DND-41 (cell line): ENCODE measurements around the gene KCTD3.

Source experiments
- ATAC-seq: fragments of 200-7000 bp; cut with Tn5 transposase; 3 replicates; pipeline ENCODE4 v1.9.1; 2021; ENCODE audit warnings: low read depth; ENCODE audit not compliant: insufficient read depth
- DNase-seq: peaks from one replicate; pipeline ENCODE4 v3.0.0-alpha.2; 2020
- H2AFZ ChIP-seq: 2 replicates; pipeline ENCODE4 v1.6.0; 2012; ENCODE audit warnings: low read depth, low read length
- H3K27ac ChIP-seq: 2 replicates; pipeline ENCODE4 v1.5.1; 2012; ENCODE audit warnings: low read length, inconsistent platforms
- H3K27me3 ChIP-seq: fragments of 200-600 bp; sonication (generic); 2 replicates; pipeline ENCODE4 v1.6.0; 2012; ENCODE audit warnings: low read length, mild to moderate bottlenecking, inconsistent platforms; ENCODE audit not compliant: insufficient read depth, poor library complexity
- H3K36me3 ChIP-seq: 2 replicates; pipeline ENCODE4 v1.5.1; 2012; ENCODE audit warnings: low read length, inconsistent platforms; ENCODE audit not compliant: insufficient read depth
- H3K4me1 ChIP-seq: 2 replicates; pipeline ENCODE4 v1.5.1; 2012; ENCODE audit warnings: mild to moderate bottlenecking, low read length; ENCODE audit not compliant: insufficient read depth
- H3K4me2 ChIP-seq: 2 replicates; pipeline ENCODE4 v1.6.0; 2012; ENCODE audit warnings: mild to moderate bottlenecking, moderate library complexity, low read length, inconsistent platforms; ENCODE audit not compliant: insufficient read depth
- H3K4me3 ChIP-seq, 2 experiments: fragments of 200-600 bp in 1 of 2; shearing (Covaris generic) in 1 of 2; 2 replicates each; pipeline ENCODE4 v1.5.1; 2012 to 2016; ENCODE audit warnings: inconsistent platforms in 2 of 2, low read length in 2 of 2, mild to moderate bottlenecking in 2 of 2, low read depth in 1 of 2, moderate library complexity in 1 of 2
- H3K79me2 ChIP-seq: 2 replicates; pipeline ENCODE4 v1.6.0; 2012; ENCODE audit warnings: low read length, inconsistent platforms; ENCODE audit not compliant: insufficient read depth
- H3K9ac ChIP-seq: 2 replicates; pipeline ENCODE4 v1.6.0; 2012; ENCODE audit warnings: low read depth, mild to moderate bottlenecking, inconsistent platforms, low read length, moderate library complexity
- H3K9me3 ChIP-seq: 2 replicates; pipeline ENCODE4 v1.5.1; 2012; ENCODE audit warnings: low read length, moderate library complexity, mild to moderate bottlenecking, inconsistent platforms; ENCODE audit not compliant: insufficient read depth, severe bottlenecking
- H4K20me1 ChIP-seq: 2 replicates; pipeline ENCODE4 v1.6.0; 2012; ENCODE audit warnings: low read length; ENCODE audit not compliant: insufficient read depth
- CTCF ChIP-seq: IDR thresholded peaks from 2 replicates; pipeline ENCODE4 v1.5.1; 2012; ENCODE audit warnings: borderline replicate concordance, low read length, moderate library complexity, mild to moderate bottlenecking; ENCODE audit not compliant: poor library complexity, severe bottlenecking; ENCODE audit errors: extremely low read depth
- EZH2 ChIP-seq: IDR thresholded peaks from 3 replicates; pipeline ENCODE4 v1.6.1; 2012; ENCODE audit warnings: borderline replicate concordance, low read depth, mild to moderate bottlenecking, moderate library complexity, low read length, inconsistent platforms; ENCODE audit not compliant: severe bottlenecking

KCTD3 gene

GRCh38 chr1:215584389-215584788, 17.3 kb downstream of the KCTD3 start:
- DNase-seq (no peak), ATAC-seq (no peak)
- Histone ChIP-seq H4K20me1 (no peaks in the 10 kb centered on the region), H3K4me2 (no peak overlapping the region), H3K9me3 (peaks cover 4% of the 10 kb centered on the region), H3K79me2 (no peaks in the 10 kb centered on the region), H2AFZ (no peak overlapping the region), H3K27me3 (no peaks in the 10 kb centered on the region), H3K36me3 (peaks cover 7% of the 10 kb centered on the region; the same call in 1 of the 2 replicates), H3K27ac (no peak overlapping the region), H3K4me1 (no peaks in the 10 kb centered on the region), H3K4me3 (no peak overlapping the region), H3K9ac (no peak overlapping the region)
- TF ChIP-seq CTCF (no peak), EZH2 (no peak)

GRCh38 chr1:215589650-215590435, 22.7 kb downstream of the KCTD3 start:
- Histone ChIP-seq H3K27ac (no peak overlapping the region), H3K4me2 (no peak overlapping the region), H4K20me1 (no peaks in the 10 kb centered on the region), H3K79me2 (no peaks in the 10 kb centered on the region), H3K9ac (no peak overlapping the region), H3K36me3 (peaks cover 4% of the 10 kb centered on the region; the same call in 1 of the 2 replicates), H3K4me3 (no peak overlapping the region), H3K27me3 (no peaks in the 10 kb centered on the region), H2AFZ (no peak overlapping the region), H3K9me3 (peaks cover 2% of the 10 kb centered on the region), H3K4me1 (no peaks in the 10 kb centered on the region)
- DNase-seq (no peak), ATAC-seq (no peak)
- no peak for TF ChIP-seq EZH2
- TF ChIP-seq CTCF: no peak

DNA sequence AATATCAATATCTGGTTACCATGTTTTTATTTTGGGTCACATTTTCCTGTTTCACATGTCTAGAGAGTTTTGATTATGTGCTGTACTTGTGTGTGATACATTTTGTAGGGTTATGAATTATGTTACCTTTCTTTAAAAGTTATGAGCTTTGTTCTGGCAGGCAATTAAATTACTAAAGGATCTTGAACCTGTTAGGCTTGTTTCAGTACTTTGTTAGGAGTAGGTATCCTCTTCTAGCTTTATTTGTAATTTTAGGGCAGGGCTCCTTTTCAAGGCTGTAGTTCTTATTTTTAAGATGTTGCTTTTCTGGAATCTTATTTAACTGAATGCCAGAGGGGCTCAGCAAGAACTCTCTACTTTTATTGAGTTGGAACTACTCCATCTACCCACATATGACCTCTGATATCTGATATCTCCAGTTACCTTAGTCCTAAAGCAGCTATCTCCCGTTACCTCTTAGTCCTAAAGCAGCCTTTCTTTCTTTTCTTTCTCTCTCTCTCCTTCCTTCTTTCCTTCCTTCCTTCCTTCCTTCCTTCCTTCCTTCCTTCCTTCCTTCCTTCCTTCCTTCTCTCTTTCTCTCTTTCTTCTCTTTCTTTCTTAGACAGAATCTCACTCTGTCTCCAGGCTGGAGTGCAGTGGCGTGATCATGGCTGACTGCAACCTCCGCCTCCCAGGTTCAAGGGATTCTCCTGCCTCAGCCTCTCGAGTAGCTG, 23.8 kb downstream of the KCTD3 start:
- no peak overlapping the region for H2AFZ ChIP-seq

More for the DNA sequence above, 23.8 kb downstream of the KCTD3 start:
- no peak overlapping the region for H3K4me3 ChIP-seq
- no peaks in the 10 kb centered on the region for H3K9me3 ChIP-seq
- no peaks in the 10 kb centered on the region for H3K4me1 ChIP-seq
- no peak overlapping the region for H3K9ac ChIP-seq
- no peak overlapping the region for H3K4me2 ChIP-seq
- no peaks in the 10 kb centered on the region for H3K79me2 ChIP-seq
- ATAC-seq (no peak), DNase-seq (no peak)
- H3K36me3 ChIP-seq: peaks cover 4% of the 10 kb centered on the region; the same call in 1 of the 2 replicates
- no peak overlapping the region for H3K27ac ChIP-seq
- no peaks in the 10 kb centered on the region for H3K27me3 ChIP-seq
- H4K20me1 ChIP-seq: no peaks in the 10 kb centered on the region
- TF ChIP-seq CTCF (no peak), EZH2 (no peak)
